ENCODE results near the gene GAB3. TPM values are rescaled to one million over a fixed set of nuclear protein-coding genes. Genes with fewer than 3 reads are reported as not detected.
A peak's percentile ranks its signal among the peaks of the same experiment; 100 is the strongest.

GAB3 gene
- total RNA-seq, 2 donors from 2014 or later: 1.2 to 1.4 TPM

DNA sequence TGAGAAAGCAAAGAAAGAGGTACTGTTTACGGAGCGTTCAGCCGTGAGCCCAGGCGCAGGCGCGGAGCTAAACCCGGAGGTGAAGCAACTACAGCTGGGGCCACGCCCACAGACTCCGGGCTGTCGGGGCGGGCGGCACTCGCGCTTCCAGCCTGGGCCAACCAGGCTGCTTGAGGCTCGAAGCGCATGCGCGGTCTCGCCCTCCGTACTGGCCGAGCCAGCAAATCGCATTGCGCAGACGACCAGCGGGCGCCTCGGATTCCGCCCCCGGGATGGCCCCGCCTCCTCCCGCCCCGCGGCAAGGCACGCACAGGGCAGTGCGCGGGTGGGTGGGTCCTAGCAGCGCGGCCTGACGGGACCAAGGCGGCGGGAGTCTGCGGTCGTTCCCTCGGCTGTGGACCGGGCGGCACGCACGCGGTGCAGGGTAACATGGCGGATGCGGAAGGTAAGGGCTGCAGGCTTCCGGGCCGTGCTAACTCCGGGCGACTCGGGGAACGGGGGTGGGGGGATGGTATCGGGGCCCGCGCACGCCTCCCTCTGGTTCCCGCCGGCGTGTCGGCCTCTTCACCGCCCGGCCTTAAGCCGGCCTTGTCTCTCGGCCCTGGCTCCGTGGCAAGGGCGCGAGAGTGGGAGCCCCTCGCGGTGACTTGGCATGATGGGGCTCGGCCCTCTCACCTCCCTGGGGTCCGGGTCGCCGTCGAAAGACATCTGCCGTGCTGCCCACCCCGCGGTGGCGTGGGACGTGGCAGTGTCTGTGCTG is 11.8 kb upstream of the GAB3 start, which contains the start of gene DKC1:
DKC1 (plus strand) TSS at position 328 of the 760 bp plus-strand sequence; CDS start at position 430, 102 bp downstream.
- H3K27me3 ChIP-seq: no peaks in the 10 kb centered on the region
- peak within 1 kb of the TSS; percentile 30 to 73 for H3K9ac ChIP-seq (ENCODE audit: low read depth in 2 of 2, low read length in 2 of 2)
- peak within 1 kb of the TSS; percentile 64 for H3K4me3 ChIP-seq
- intact Hi-C loops (cut with DNase I): no loop called here
- TF ChIP-seq, protein P1, sequence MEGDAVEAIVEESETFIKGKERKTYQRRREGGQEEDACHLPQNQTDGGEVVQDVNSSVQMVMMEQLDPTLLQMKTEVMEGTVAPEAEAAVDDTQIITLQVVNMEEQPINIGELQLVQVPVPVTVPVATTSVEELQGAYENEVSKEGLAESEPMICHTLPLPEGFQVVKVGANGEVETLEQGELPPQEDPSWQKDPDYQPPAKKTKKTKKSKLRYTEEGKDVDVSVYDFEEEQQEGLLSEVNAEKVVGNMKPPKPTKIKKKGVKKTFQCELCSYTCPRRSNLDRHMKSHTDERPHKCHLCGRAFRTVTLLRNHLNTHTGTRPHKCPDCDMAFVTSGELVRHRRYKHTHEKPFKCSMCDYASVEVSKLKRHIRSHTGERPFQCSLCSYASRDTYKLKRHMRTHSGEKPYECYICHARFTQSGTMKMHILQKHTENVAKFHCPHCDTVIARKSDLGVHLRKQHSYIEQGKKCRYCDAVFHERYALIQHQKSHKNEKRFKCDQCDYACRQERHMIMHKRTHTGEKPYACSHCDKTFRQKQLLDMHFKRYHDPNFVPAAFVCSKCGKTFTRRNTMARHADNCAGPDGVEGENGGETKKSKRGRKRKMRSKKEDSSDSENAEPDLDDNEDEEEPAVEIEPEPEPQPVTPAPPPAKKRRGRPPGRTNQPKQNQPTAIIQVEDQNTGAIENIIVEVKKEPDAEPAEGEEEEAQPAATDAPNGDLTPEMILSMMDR (IDR thresholded peaks at IDR 0.05): no peak
- DNase-seq: peak; percentile 93
- H3K36me3 ChIP-seq: no peaks in the 10 kb centered on the region
- H3K4me1 ChIP-seq: no peaks in the 10 kb centered on the region
- peak within 1 kb of the TSS; percentile 69 for H3K27ac ChIP-seq
- H3K9me3 ChIP-seq: no peaks in the 10 kb centered on the region

DNA sequence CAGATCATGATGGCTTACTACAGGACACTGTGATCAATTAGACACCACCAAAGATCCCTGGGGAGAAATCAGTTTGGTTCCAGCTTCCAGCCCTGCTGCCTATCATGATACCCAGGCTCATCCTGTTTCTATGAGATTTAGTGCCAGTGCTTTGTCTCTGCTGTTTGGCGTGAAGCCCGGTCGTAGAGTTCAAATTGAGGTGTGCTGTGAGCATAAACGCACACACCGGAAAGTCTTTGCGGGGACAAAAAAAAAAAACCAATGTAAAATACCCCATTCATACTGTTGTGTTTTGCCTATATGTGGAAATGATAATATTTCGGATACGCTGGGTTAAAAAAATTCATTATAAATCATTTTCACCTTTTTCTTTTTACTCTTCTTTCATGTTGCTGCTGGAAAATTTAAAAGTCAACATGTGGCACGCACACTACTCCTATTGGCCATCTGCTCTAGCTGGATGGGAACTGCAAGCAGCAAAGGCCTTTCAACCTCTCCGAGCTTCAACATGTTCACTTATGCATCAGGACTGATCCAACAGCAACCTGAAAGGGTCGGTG is 11.2 kb upstream of the GAB3 start:
- intact Hi-C loops (cut with DNase I): no loop called here
- Histone ChIP-seq H3K36me3 (no peaks in the 10 kb centered on the region), H3K9ac (ENCODE audit: low read depth in 2 of 2, low read length in 2 of 2) (no peak overlapping the region), H3K9me3 (no peaks in the 10 kb centered on the region), H3K4me3 (peak overlapping the region; percentile 64), H3K4me1 (no peaks in the 10 kb centered on the region), H3K27me3 (no peaks in the 10 kb centered on the region), H3K27ac (peak overlapping the region; percentile 69)
- DNase-seq: peak; percentile 31
- TF ChIP-seq, protein P1 (IDR thresholded peaks at IDR 0.05): no peak

DNA sequence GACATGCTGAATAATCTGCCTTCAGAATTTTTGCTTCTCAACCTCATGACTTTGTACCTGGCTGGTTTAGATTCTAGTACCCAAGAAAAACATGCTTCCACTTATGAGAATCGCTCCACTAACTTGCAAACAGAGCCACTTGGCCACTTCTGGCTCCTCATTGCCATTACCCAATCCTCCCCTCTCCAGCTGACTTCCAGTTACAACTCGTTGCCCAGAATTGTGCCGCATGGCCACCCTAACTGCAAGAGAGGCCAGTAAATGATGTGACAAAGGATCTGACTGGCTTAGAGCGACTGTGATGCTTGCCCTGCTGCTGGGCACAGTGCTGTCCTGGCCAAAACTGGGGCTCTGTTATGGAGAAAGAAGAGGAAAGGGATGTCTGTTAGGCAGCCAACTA is 7.8 kb upstream of the GAB3 start:
- H3K27ac ChIP-seq: no peak overlapping the region
- intact Hi-C loops (cut with DNase I): no loop called here

DNA sequence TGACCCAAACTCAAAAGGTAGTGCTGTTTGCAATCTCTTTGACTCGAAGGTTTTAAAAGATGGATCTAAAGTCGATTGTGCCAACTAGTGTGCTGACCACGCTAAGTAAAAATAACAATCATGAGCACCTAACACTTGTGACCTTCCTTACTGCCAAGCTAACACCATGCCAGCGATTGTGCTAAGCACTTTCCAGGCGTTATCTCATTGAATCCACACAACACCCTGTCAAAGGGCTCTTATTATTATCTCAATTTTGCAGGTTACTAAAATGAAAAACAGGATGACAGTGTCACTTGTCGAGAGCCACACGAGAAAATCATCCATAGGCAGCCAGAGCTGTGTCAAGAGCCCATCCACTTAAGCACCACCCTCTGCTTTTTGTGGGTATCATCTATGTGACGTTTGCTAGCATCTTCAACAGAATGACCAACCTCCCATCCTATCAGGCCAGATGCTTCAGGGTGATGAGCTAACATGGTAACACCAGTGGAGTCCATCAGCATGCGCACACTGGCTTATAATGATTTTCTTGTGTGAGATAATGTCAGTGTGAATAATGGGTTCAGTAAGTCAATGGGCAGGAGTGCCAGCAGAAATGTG is 893 bp upstream of the GAB3 start:
- Histone ChIP-seq H3K27me3 (peaks cover 11% of the 10 kb centered on the region), H3K9me3 (no peaks in the 10 kb centered on the region), H3K9ac (ENCODE audit: low read depth in 2 of 2, low read length in 2 of 2) (no peak overlapping the region), H3K4me3 (no peak overlapping the region), H3K27ac (no peak overlapping the region), H3K36me3 (no peaks in the 10 kb centered on the region), H3K4me1 (no peaks in the 10 kb centered on the region)
- intact Hi-C loops (cut with DNase I): no loop called here
- TF ChIP-seq, protein P1 (IDR thresholded peaks at IDR 0.05): no peak
- DNase-seq: no peak

More for the DNA sequence above, 7.8 kb upstream of the GAB3 start:
- H3K4me3 ChIP-seq: no peak overlapping the region
- no peaks in the 10 kb centered on the region for H3K4me1 ChIP-seq
- H3K27me3 ChIP-seq: no peaks in the 10 kb centered on the region
- no peaks in the 10 kb centered on the region for H3K36me3 ChIP-seq
- no peak overlapping the region for H3K9ac ChIP-seq (ENCODE audit: low read depth in 2 of 2, low read length in 2 of 2)
- DNase-seq: no peak
- H3K9me3 ChIP-seq: no peaks in the 10 kb centered on the region
- TF ChIP-seq, protein P1 (IDR thresholded peaks at IDR 0.05): no peak

DNA sequence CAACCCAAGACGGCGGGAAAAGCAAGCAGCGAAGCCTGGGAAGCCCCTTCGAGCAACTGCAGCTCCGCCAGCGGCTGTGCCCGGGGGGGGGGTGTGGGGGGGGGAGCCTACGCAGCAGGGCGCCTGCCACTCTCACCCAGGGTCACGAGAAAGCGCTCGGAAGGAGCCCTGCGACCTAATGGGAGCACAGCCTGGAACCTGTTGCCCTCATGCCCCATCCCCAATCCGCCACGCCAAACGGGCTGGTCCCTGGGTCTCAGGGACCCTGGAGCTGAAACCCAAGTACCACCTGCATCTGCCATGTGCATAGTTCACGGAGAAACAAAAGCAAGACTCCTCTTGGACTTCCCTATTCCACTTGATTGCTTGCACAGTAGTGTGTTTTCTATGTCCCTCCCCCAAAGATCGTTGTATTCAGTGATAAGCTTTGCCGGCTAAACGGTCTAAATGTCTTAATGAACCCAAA is 359 bp upstream of the GAB3 start:
- no peaks in the 10 kb centered on the region for H3K9me3 ChIP-seq
- no peak overlapping the region for H3K27ac ChIP-seq
- no peak for DNase-seq
- no peaks in the 10 kb centered on the region for H3K36me3 ChIP-seq
- H3K4me3 ChIP-seq: no peak overlapping the region
- peak overlapping the region in 1 of 2 donors; percentile 71 for H3K9ac ChIP-seq (ENCODE audit: low read depth in 2 of 2, low read length in 2 of 2)
- no peaks in the 10 kb centered on the region for H3K4me1 ChIP-seq
- TF ChIP-seq, protein P1 (IDR thresholded peaks at IDR 0.05): no peak
- intact Hi-C loops (cut with DNase I): no loop called here
- H3K27me3 ChIP-seq: peaks cover 11% of the 10 kb centered on the region
